ENCODE results near the gene SREK1.

The SREK1 gene

GRCh38 chr5:66164044-66164790, 20.1 kb downstream of the SREK1 start:
- no peak for DNase-seq (ENCODE audit: low read depth, low spot score)

- no peak for DNase-seq (ENCODE audit: low read depth, low spot score)
Observed at GRCh38 chr5:66168226-66168625, 24.1 kb downstream of the SREK1 start.

- DNase-seq (ENCODE audit: low read depth, low spot score) = no peak
Observed at GRCh38 chr5:66169534-66169933, 25.4 kb downstream of the SREK1 start.

GRCh38 chr5:66170195-66170919, 26.3 kb downstream of the SREK1 start:
- no peak for DNase-seq (ENCODE audit: low read depth, low spot score)

- DNase-seq (ENCODE audit: low read depth, low spot score) = no peak
Observed at GRCh38 chr5:66171349-66172344, 27.5 kb downstream of the SREK1 start.

- DNase-seq (ENCODE audit: low read depth, low spot score) = no peak
Observed at GRCh38 chr5:66174338-66174737, 30.2 kb downstream of the SREK1 start.

- no peak for DNase-seq (ENCODE audit: low read depth, low spot score)
Observed at GRCh38 chr5:66178799-66179198, 34.7 kb downstream of the SREK1 start.

GRCh38 chr5:66179297-66180051, 35.4 kb downstream of the SREK1 start:
- DNase-seq (ENCODE audit: low read depth, low spot score) = no peak

- DNase-seq (ENCODE audit: low read depth, low spot score) = no peak
Observed at GRCh38 chr5:66180282-66181155, 36.4 kb downstream of the SREK1 start.

GRCh38 chr5:66186108-66186507, 42.0 kb downstream of the SREK1 start:
- no peak for DNase-seq (ENCODE audit: low read depth, low spot score)

GRCh38 chr5:66193419-66193818, 49.3 kb downstream of the SREK1 start:
- no peak for DNase-seq (ENCODE audit: low read depth, low spot score)

- DNase-seq (ENCODE audit: low read depth, low spot score) = no peak
Observed at GRCh38 chr5:66197764-66198405, 53.8 kb downstream of the SREK1 start.

- DNase-seq (ENCODE audit: low read depth, low spot score) = no peak
Observed at GRCh38 chr5:66198837-66199236, 54.7 kb downstream of the SREK1 start.

GRCh38 chr5:66203531-66203930, 59.4 kb downstream of the SREK1 start:
- no peak for DNase-seq (ENCODE audit: low read depth, low spot score)

- DNase-seq (ENCODE audit: low read depth, low spot score) = no peak
Observed at GRCh38 chr5:66206465-66206864, 62.4 kb downstream of the SREK1 start.

GRCh38 chr5:66207800-66208561, 63.9 kb downstream of the SREK1 start:
- DNase-seq (ENCODE audit: low read depth, low spot score) = no peak

- DNase-seq (ENCODE audit: low read depth, low spot score) = no peak
Observed at GRCh38 chr5:66209350-66209749, 65.2 kb downstream of the SREK1 start.

GRCh38 chr5:66209794-66210193, 65.7 kb downstream of the SREK1 start:
- DNase-seq (ENCODE audit: low read depth, low spot score) = no peak

GRCh38 chr5:66213533-66213932, 69.4 kb downstream of the SREK1 start:
- DNase-seq (ENCODE audit: low read depth, low spot score) = no peak

All from iPS DF 19.7 (cell line).